SU-DHL-6 (cell line): ENCODE measurements around the gene MYMX.

Source experiments
- H2AFZ ChIP-seq: fragments of 200-600 bp; sonication (generic); 2 replicates; pipeline ENCODE4 v1.6.1; 2014; ENCODE audit warnings: low read depth, mild to moderate bottlenecking, moderate library complexity, mixed read lengths, antibody characterized with exemption, low read length; ENCODE audit not compliant: severe bottlenecking
- H3F3A ChIP-seq: fragments of 200-600 bp; shearing (Covaris generic); 2 replicates; pipeline ENCODE4 v1.6.0; 2016; ENCODE audit warnings: antibody characterized with exemption, mild to moderate bottlenecking; ENCODE audit not compliant: insufficient read depth
- H3K27ac ChIP-seq: fragments of 200-600 bp; sonication (generic); 2 replicates; pipeline ENCODE4 v1.5.1; 2016; ENCODE audit warnings: low read depth, mild to moderate bottlenecking, low read length, moderate library complexity, mixed read lengths
- H3K27me3 ChIP-seq: fragments of 200-600 bp; sonication (generic), shearing (Covaris generic); 2 replicates; pipeline ENCODE4 v1.6.0; 2014; ENCODE audit warnings: mild to moderate bottlenecking, low read length
- H3K36me3 ChIP-seq: fragments of 200-600 bp; sonication (generic); 2 replicates; pipeline ENCODE4 v1.6.1; 2014; ENCODE audit warnings: mild to moderate bottlenecking, low read length, mixed read lengths
- H3K4me2 ChIP-seq: fragments of 300-600, 200-600 bp; shearing (Covaris generic), sonication (generic); 2 replicates; pipeline ENCODE4 v1.6.0; 2014; ENCODE audit warnings: low read length, low read depth, mild to moderate bottlenecking; ENCODE audit not compliant: poor library complexity, severe bottlenecking
- H3K4me3 ChIP-seq: fragments of 200-600 bp; sonication (generic); 2 replicates; pipeline ENCODE4 v1.5.1; 2014; ENCODE audit warnings: antibody characterized with exemption, low read length, mild to moderate bottlenecking, mixed read lengths; ENCODE audit not compliant: insufficient read depth, poor library complexity, severe bottlenecking
- H3K79me2 ChIP-seq: fragments of 200-600 bp; sonication (generic); 2 replicates; pipeline ENCODE4 v1.6.1; 2014; ENCODE audit warnings: mild to moderate bottlenecking, low read length, moderate library complexity; ENCODE audit not compliant: insufficient read depth
- H3K9ac ChIP-seq: fragments of 200-600 bp; sonication (generic); 2 replicates; pipeline ENCODE4 v1.7.0; 2014; ENCODE audit warnings: mild to moderate bottlenecking, low read length
- H3K9me2 ChIP-seq: fragments of 200-600 bp; sonication (generic); replicated peaks from 2 replicates; pipeline ENCODE4 v1.6.1; 2014; ENCODE audit warnings: low read length; ENCODE audit not compliant: insufficient read depth
- H3K9me3 ChIP-seq: fragments of 200-600 bp; sonication (generic); 2 replicates; pipeline ENCODE4 v1.6.1; 2014; ENCODE audit warnings: low read length, mixed read lengths; ENCODE audit not compliant: insufficient read depth
- H4K20me1 ChIP-seq: fragments of 200-600 bp; sonication (generic); 2 replicates; pipeline ENCODE4 v1.6.1; 2014; ENCODE audit warnings: low read depth, mild to moderate bottlenecking, antibody characterized with exemption, low read length, moderate library complexity, mixed read lengths
- EZH2phosphoT487 ChIP-seq: fragments of 200-600 bp; sonication (generic), shearing (Covaris generic); conservative IDR thresholded peaks from 2 replicates; pipeline ENCODE4 v1.6.1; 2018; ENCODE audit warnings: mild to moderate bottlenecking, antibody characterized with exemption, low read length, moderate library complexity, mixed read lengths
- TF ChIP-seq, protein P1 (sequence below): fragments of 200-600 bp; sonication (generic); IDR thresholded peaks from one replicate; pipeline ENCODE4 v1.5.1; 2017; ENCODE audit warnings: antibody characterized with exemption, mild to moderate bottlenecking, low read length, moderate library complexity; ENCODE audit not compliant: insufficient read depth, poor library complexity, severe bottlenecking

MYMX gene

DNA sequence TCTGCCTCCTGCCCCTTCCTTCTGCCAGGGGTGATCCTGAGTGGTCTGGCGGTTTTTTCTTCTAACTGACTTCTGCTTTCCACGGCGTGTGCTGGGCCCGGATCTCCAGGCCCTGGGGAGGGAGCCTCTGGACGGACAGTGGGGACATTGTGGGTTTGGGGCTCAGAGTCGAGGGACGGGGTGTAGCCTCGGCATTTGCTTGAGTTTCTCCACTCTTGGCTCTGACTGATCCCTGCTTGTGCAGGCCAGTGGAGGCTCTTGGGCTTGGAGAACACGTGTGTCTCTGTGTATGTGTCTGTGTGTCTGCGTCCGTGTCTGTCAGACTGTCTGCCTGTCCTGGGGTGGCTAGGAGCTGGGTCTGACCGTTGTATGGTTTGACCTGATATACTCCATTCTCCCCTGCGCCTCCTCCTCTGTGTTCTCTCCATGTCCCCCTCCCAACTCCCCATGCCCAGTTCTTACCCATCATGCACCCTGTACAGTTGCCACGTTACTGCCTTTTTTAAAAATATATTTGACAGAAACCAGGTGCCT, 16.9 kb downstream of the MYMX start:
- Histone ChIP-seq H3K9me2 (no peaks in the 10 kb centered on the region), H2AFZ (no peak overlapping the region), H3K27me3 (no peaks in the 10 kb centered on the region), H3K4me3 (no peak overlapping the region), H4K20me1 (no peaks in the 10 kb centered on the region), H3K9ac (no peak overlapping the region), H3F3A (peaks cover 4% of the 10 kb centered on the region), H3K36me3 (no peaks in the 10 kb centered on the region), H3K79me2 (0 out of 2 replicates have a peak, but pooled peaks cover 4% of the 10 kb centered on the region), H3K27ac (no peak overlapping the region), H3K9me3 (no peaks in the 10 kb centered on the region), H3K4me2 (no peak overlapping the region)
- no peak for TF ChIP-seq EZH2phosphoT487
- TF ChIP-seq, protein P1, sequence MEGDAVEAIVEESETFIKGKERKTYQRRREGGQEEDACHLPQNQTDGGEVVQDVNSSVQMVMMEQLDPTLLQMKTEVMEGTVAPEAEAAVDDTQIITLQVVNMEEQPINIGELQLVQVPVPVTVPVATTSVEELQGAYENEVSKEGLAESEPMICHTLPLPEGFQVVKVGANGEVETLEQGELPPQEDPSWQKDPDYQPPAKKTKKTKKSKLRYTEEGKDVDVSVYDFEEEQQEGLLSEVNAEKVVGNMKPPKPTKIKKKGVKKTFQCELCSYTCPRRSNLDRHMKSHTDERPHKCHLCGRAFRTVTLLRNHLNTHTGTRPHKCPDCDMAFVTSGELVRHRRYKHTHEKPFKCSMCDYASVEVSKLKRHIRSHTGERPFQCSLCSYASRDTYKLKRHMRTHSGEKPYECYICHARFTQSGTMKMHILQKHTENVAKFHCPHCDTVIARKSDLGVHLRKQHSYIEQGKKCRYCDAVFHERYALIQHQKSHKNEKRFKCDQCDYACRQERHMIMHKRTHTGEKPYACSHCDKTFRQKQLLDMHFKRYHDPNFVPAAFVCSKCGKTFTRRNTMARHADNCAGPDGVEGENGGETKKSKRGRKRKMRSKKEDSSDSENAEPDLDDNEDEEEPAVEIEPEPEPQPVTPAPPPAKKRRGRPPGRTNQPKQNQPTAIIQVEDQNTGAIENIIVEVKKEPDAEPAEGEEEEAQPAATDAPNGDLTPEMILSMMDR = no peak

DNA sequence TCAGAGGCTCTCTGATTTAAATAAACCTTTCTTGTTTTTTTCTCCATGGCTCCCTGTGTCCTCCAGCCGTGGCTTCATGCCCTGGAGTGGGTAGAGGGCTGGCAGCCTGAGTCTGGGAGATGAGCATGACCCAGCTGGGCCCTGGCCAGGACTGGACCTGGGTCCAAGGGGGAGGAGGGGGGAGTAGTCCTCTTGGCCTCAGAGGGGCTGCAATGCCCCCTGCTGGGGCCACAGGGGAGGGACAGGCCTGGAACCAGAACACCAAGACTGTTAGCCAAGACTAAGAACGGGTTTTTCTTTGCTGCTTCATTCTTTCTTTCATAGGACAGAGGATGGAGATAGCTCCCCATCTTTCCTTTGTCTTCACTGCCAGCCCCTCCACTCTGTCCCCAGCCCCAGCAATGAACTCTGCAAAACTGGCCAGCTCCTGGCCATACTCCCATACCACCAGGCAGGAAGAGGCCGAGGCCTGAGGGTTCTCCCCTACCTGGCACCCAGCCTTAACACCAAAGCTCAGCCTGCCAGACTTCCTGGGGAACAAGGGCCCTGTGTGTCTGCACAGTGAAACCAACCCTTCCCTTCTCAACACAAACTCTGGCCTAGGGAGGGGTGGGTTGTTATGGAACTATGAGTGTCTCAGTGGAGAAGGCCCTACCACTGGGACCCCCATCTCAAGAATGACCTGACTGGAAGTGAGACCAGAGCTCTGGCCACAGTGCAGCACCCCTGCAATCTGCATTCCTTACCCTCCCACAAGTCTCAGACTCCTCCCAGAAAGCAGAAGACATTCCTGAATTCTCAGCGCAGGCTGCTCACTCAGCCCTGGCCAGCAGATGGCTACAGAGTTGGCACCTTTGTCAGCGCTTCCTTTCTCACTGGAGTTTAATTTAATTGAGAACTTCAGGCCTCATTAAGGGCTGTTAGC, 17.6 kb downstream of the MYMX start:
- no peaks in the 10 kb centered on the region for H3K27me3 ChIP-seq
- H3K4me2 ChIP-seq = no peak overlapping the region
- no peaks in the 10 kb centered on the region for H3K9me2 ChIP-seq
- H3K36me3 ChIP-seq = no peaks in the 10 kb centered on the region
- H3K79me2 ChIP-seq = no peaks in the 10 kb centered on the region
- H3K27ac ChIP-seq = no peak overlapping the region
- H3K4me3 ChIP-seq = no peak overlapping the region
- H3F3A ChIP-seq = peaks cover 4% of the 10 kb centered on the region
- no peaks in the 10 kb centered on the region for H4K20me1 ChIP-seq
- H3K9me3 ChIP-seq = no peaks in the 10 kb centered on the region
- H2AFZ ChIP-seq = no peak overlapping the region
- H3K9ac ChIP-seq = no peak overlapping the region
- TF ChIP-seq EZH2phosphoT487 = no peak
- TF ChIP-seq, protein P1 = peak; percentile 96

DNA sequence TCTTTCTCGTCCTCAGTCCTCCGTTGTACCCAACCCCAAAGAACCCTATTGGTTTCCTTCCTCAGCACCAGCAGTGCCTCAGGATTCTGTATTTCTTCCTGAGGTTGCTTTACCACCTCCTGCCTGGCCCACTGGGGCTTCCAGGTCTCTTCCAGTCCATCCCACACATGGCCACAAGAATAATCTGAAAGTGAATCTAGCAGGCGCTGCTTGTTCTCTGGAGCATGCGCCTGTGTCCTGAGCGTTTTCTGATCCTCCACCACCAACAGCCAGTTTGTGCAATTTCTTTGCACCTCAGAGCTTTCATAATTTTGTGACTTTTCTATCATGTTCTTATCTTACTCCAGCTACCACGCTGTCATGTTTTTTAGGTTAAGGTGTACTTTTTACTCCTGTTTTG, 18.5 kb downstream of the MYMX start:
- no peaks in the 10 kb centered on the region for H3K79me2 ChIP-seq
- no peak overlapping the region for H3K4me3 ChIP-seq
- H3F3A ChIP-seq = peaks cover 4% of the 10 kb centered on the region
- no peak overlapping the region for H3K9ac ChIP-seq
- H2AFZ ChIP-seq = no peak overlapping the region
- TF ChIP-seq EZH2phosphoT487 = no peak
- TF ChIP-seq, protein P1 = no peak
- no peaks in the 10 kb centered on the region for H3K9me3 ChIP-seq
- no peaks in the 10 kb centered on the region for H3K36me3 ChIP-seq
- no peak overlapping the region for H3K4me2 ChIP-seq
- H3K27ac ChIP-seq = no peak overlapping the region
- H3K27me3 ChIP-seq = no peaks in the 10 kb centered on the region
- H3K9me2 ChIP-seq = no peaks in the 10 kb centered on the region
- no peaks in the 10 kb centered on the region for H4K20me1 ChIP-seq
